Hepatocyte (in vitro differentiated cells): Measurements from ENCODE around the gene MED13L.

Experiments used
- EZH2 ChIP-seq: fragments of 200-600 bp; sonication (generic); IDR thresholded peaks from 2 replicates; pipeline ENCODE4 v1.6.1; 2016; ENCODE audit warnings: antibody characterized with exemption, mild to moderate bottlenecking, borderline replicate concordance
- TF ChIP-seq, protein P1 (sequence below): fragments of 200-600 bp; sonication (generic); IDR thresholded peaks from 2 replicates; pipeline ENCODE4 v1.5.1; 2016; ENCODE audit warnings: antibody characterized with exemption, mild to moderate bottlenecking; ENCODE audit not compliant: poor library complexity

DNA sequence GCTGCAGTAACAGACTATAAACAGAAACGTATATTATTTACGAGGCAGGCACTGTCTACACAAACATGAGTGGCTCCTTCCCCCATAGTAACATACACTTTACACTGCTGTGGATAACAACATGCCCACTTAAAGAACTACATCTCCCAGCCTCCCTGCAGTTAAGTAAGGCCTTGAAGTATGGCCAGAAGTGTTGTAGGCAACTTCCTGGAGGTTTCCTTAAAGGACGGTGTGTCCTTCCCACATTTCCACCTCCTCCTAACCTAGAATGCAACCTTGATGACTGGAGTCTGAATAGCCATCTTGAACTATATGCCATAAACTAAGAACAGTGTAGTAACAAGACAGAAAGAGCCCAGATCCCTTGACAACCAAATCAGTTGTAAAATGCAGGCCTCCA lies 20.3 kb downstream of the MED13L start:
- TF ChIP-seq, protein P1, sequence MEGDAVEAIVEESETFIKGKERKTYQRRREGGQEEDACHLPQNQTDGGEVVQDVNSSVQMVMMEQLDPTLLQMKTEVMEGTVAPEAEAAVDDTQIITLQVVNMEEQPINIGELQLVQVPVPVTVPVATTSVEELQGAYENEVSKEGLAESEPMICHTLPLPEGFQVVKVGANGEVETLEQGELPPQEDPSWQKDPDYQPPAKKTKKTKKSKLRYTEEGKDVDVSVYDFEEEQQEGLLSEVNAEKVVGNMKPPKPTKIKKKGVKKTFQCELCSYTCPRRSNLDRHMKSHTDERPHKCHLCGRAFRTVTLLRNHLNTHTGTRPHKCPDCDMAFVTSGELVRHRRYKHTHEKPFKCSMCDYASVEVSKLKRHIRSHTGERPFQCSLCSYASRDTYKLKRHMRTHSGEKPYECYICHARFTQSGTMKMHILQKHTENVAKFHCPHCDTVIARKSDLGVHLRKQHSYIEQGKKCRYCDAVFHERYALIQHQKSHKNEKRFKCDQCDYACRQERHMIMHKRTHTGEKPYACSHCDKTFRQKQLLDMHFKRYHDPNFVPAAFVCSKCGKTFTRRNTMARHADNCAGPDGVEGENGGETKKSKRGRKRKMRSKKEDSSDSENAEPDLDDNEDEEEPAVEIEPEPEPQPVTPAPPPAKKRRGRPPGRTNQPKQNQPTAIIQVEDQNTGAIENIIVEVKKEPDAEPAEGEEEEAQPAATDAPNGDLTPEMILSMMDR = no peak
- TF ChIP-seq EZH2 = no peak
